Small intestine (tissue), 7 donors: ENCODE measurements around the gene LMO3. TPM values are rescaled to one million over a fixed set of nuclear protein-coding genes. Genes with fewer than 3 reads are reported as not detected.
"Not testable (repeated sequence)": the region's sequence is repeated elsewhere in the genome, so short reads cannot be mapped to it uniquely, and the experiment has no call there.

ENCODE experiments used
- DNase-seq, 2 donors: peaks; one replicate each; pipeline versions ENCODE4 v3.0.0 to v3.0.0-alpha.2; 2013
- FAIRE-seq: peaks from 2 replicates; lab custom pipeline; 2012; peaks lifted over from hg19 to GRCh38; lab: Jason Lieb, UNC
- H3K27ac ChIP-seq, 3 donors: one replicate each; pipeline ENCODE4 v1.5.1; 2013; ENCODE audit warnings: low read length in 2 of 3, mild to moderate bottlenecking in 2 of 3, control low read depth in 1 of 3, inconsistent platforms in 1 of 3, low read depth in 1 of 3, moderate library complexity in 1 of 3
- H3K27me3 ChIP-seq, 3 donors: one replicate each; pipeline ENCODE4 v1.6.1; 2013; ENCODE audit warnings: low read length in 3 of 3, inconsistent platforms in 1 of 3; ENCODE audit not compliant: control insufficient read depth in 3 of 3, insufficient read depth in 3 of 3
- H3K36me3 ChIP-seq, 3 donors: one replicate each; pipeline ENCODE4 v1.6.1; 2013; ENCODE audit warnings: low read length in 3 of 3, inconsistent platforms in 1 of 3, low read depth in 1 of 3, mild to moderate bottlenecking in 1 of 3, moderate library complexity in 1 of 3; ENCODE audit not compliant: control insufficient read depth in 3 of 3, insufficient read depth in 2 of 3
- H3K4me1 ChIP-seq, 3 donors: one replicate each; pipeline ENCODE4 v1.6.1; 2013; ENCODE audit warnings: low read length in 2 of 3, inconsistent platforms in 1 of 3, low read depth in 1 of 3, mild to moderate bottlenecking in 1 of 3, moderate library complexity in 1 of 3; ENCODE audit not compliant: control insufficient read depth in 3 of 3, insufficient read depth in 2 of 3
- H3K4me3 ChIP-seq, 3 donors: one replicate each; pipeline ENCODE4 v1.5.1; 2013; ENCODE audit warnings: low read length in 3 of 3, control low read depth in 1 of 3, inconsistent platforms in 1 of 3, low read depth in 1 of 3, mild to moderate bottlenecking in 1 of 3, moderate library complexity in 1 of 3
- H3K9me3 ChIP-seq, 2 donors: one replicate each; pipeline ENCODE4 v1.6.1; 2013; ENCODE audit warnings: low read depth in 1 of 2, low read length in 1 of 2; ENCODE audit not compliant: control insufficient read depth in 2 of 2, insufficient read depth in 1 of 2
- WGBS, 3 donors: extraction: QIAGEN DNeasy Blood & Tissue Kit; methylation state at CpG; one replicate each; pipeline ENCODE4 v1.1.7; 2013; 5-methylcytosine and 5-hydroxymethylcytosine counted together
- polyA plus RNA-seq, 4 donors: library from polyadenylated mRNA; stranded (reverse) in 3 of 4; unstranded in 1 of 4; fragments of 200-250 nt in 3 of 4; fragments of 120-200 nt in 1 of 4; gene quantifications; one replicate each; pipeline versions ENCODE4 v1.2.1 to v1.2.3, GENCODE V29; 2013
- donor health status: healthy with polysubstance abuse.
- donor health status: control.
- donor health status: control.
- donor health status: Bipolar disorder and iron deficiency.
- donor health status: healthy.

Gene LMO3
- polyA plus RNA-seq, 4 donors = 0.24 to 1.9 (median 0.48) TPM

GRCh38 chr12:16555630-16556029 is 50.3 kb downstream of the LMO3 start:
- no peaks in the 10 kb centered on the region for H3K36me3 ChIP-seq
- H3K4me3 ChIP-seq = no peak overlapping the region
- DNase-seq = no peak
- no peak for FAIRE-seq
- no peaks in the 10 kb centered on the region for H3K27me3 ChIP-seq
- H3K4me1 ChIP-seq = no peaks in the 10 kb centered on the region
- H3K9me3 ChIP-seq = no peaks in the 10 kb centered on the region
- no peak overlapping the region for H3K27ac ChIP-seq
- WGBS, 3 donors = 35 to 66% (median 47%) methylated on average over 7 of the region's 7 CpGs

GRCh38 chr12:16553457-16553856 is 52.5 kb downstream of the LMO3 start:
- no peaks in the 10 kb centered on the region for H3K36me3 ChIP-seq
- no peak overlapping the region for H3K4me3 ChIP-seq
- H3K27ac ChIP-seq = no peak overlapping the region
- no peak for DNase-seq
- H3K4me1 ChIP-seq = no peaks in the 10 kb centered on the region
- FAIRE-seq = no peak
- H3K27me3 ChIP-seq = no peaks in the 10 kb centered on the region
- H3K9me3 ChIP-seq = no peaks in the 10 kb centered on the region
- WGBS, 3 donors = 56 to 63% (median 62%) methylated on average over 3 of the region's 3 CpGs

- H3K27me3 ChIP-seq = no peaks in the 10 kb centered on the region
- H3K36me3 ChIP-seq = no peaks in the 10 kb centered on the region
- FAIRE-seq (no peak), DNase-seq (no peak)
- no peak overlapping the region for H3K4me3 ChIP-seq
- H3K4me1 ChIP-seq = no peaks in the 10 kb centered on the region
- H3K27ac ChIP-seq = no peak overlapping the region
- no peaks in the 10 kb centered on the region for H3K9me3 ChIP-seq
These were observed 53.7 kb downstream of the LMO3 start for GRCh38 chr12:16552301-16552700.

- Histone ChIP-seq H3K4me3 (no peak overlapping the region), H3K4me1 (no peaks in the 10 kb centered on the region), H3K36me3 (no peaks in the 10 kb centered on the region), H3K27ac (no peak overlapping the region), H3K27me3 (no peaks in the 10 kb centered on the region), H3K9me3 (no peaks in the 10 kb centered on the region)
- FAIRE-seq (no peak), DNase-seq (no peak)
- WGBS, 3 donors = 86 to 92% (median 91%) methylated on average over 3 of the region's 3 CpGs
These were observed 60.1 kb downstream of the LMO3 start for GRCh38 chr12:16545836-16546235.

- Histone ChIP-seq H3K27me3 (no peaks in the 10 kb centered on the region), H3K4me3 (no peak overlapping the region), H3K9me3 (no peaks in the 10 kb centered on the region), H3K4me1 (no peaks in the 10 kb centered on the region), H3K36me3 (no peaks in the 10 kb centered on the region), H3K27ac (no peak overlapping the region)
- DNase-seq (no peak), FAIRE-seq (no peak)
- whole genome bisulfite sequencing, 3 donors = 63 to 85% (median 78%) methylated on average over 2 of the region's 2 CpGs
These were observed 63.4 kb downstream of the LMO3 start for GRCh38 chr12:16542586-16542985.

- H3K27ac ChIP-seq, DNase-seq, H3K4me3 ChIP-seq, FAIRE-seq, H3K36me3 ChIP-seq, H3K9me3 ChIP-seq, H3K27me3 ChIP-seq, H3K4me1 ChIP-seq: not testable (repeated sequence)
- WGBS, 3 donors = 67 to 82% (median 72%) methylated on average over 1 of the region's 1 CpG
These were observed 68.3 kb downstream of the LMO3 start for GRCh38 chr12:16537652-16538051.

- Histone ChIP-seq H3K27ac (no peak overlapping the region), H3K27me3 (no peaks in the 10 kb centered on the region), H3K36me3 (no peaks in the 10 kb centered on the region), H3K9me3 (no peaks in the 10 kb centered on the region), H3K4me1 (no peaks in the 10 kb centered on the region), H3K4me3 (no peak overlapping the region)
- DNase-seq (peak in 1 of 2 donors; percentile 16), FAIRE-seq (no peak)
- WGBS, 3 donors = 9 to 63% (median 31%) methylated on average over 3 of the region's 3 CpGs
These were observed 74.3 kb downstream of the LMO3 start for GRCh38 chr12:16531621-16532020.

- H3K4me1 ChIP-seq = no peaks in the 10 kb centered on the region
- DNase-seq (no peak), FAIRE-seq (no peak)
- no peaks in the 10 kb centered on the region for H3K27me3 ChIP-seq
- no peaks in the 10 kb centered on the region for H3K9me3 ChIP-seq
- no peak overlapping the region for H3K4me3 ChIP-seq
- no peaks in the 10 kb centered on the region for H3K36me3 ChIP-seq
- 6 to 33% (median 19%) methylated on average over 2 of the region's 2 CpGs for WGBS, 3 donors
- no peak overlapping the region for H3K27ac ChIP-seq
These were observed 75.6 kb downstream of the LMO3 start for GRCh38 chr12:16530268-16530850.

- Histone ChIP-seq H3K4me1 (no peaks in the 10 kb centered on the region), H3K9me3 (no peaks in the 10 kb centered on the region), H3K27ac (no peak overlapping the region), H3K27me3 (no peaks in the 10 kb centered on the region), H3K36me3 (no peaks in the 10 kb centered on the region), H3K4me3 (no peak overlapping the region)
- WGBS, 3 donors = 76 to 84% (median 84%) methylated on average over 2 of the region's 2 CpGs
- no peak for DNase-seq
- no peak for FAIRE-seq
These were observed 79.3 kb downstream of the LMO3 start for GRCh38 chr12:16526693-16527092.
